OCI-LY7 (cell line): ENCODE measurements around the gene GABRD.

ENCODE experiments used
- EZH2phosphoT487 ChIP-seq: fragments of 200-600 bp; sonication (generic); IDR thresholded peaks from 2 replicates; pipeline ENCODE4 v1.6.1; 2018; ENCODE audit warnings: low read depth, borderline replicate concordance, mild to moderate bottlenecking, mixed run types, antibody characterized with exemption, low read length, moderate library complexity, mixed read lengths
- TF ChIP-seq, protein P1 (sequence below): fragments of 200-600 bp; sonication (generic); conservative IDR thresholded peaks from 2 replicates; pipeline ENCODE4 v1.5.1; 2014; ENCODE audit warnings: mild to moderate bottlenecking, antibody characterized with exemption, low read length, moderate library complexity, mixed read lengths

DNA sequence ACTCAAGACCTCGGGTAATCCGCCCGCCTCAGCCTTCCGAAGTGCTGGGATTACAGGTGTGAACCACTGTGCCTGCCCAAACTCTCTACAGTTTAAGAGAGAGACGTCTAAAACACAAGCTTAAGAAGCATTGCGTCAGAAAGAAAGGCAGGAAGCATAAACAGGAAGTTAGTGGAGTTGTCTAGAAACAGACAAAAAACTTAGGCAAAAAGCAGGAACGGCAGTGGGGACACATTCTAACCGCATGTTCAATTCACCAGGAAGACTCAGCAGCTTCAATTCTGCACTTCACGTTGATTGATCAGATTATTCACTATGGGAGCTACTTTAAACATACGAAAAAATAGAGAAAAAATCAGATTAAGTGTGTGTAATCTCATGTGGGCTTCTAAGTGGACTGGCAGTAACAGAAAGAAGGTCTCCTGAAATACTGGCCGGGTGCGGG, 22.9 kb upstream of the GABRD start:
- TF ChIP-seq, protein P1, sequence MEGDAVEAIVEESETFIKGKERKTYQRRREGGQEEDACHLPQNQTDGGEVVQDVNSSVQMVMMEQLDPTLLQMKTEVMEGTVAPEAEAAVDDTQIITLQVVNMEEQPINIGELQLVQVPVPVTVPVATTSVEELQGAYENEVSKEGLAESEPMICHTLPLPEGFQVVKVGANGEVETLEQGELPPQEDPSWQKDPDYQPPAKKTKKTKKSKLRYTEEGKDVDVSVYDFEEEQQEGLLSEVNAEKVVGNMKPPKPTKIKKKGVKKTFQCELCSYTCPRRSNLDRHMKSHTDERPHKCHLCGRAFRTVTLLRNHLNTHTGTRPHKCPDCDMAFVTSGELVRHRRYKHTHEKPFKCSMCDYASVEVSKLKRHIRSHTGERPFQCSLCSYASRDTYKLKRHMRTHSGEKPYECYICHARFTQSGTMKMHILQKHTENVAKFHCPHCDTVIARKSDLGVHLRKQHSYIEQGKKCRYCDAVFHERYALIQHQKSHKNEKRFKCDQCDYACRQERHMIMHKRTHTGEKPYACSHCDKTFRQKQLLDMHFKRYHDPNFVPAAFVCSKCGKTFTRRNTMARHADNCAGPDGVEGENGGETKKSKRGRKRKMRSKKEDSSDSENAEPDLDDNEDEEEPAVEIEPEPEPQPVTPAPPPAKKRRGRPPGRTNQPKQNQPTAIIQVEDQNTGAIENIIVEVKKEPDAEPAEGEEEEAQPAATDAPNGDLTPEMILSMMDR: no peak
- no peak for TF ChIP-seq EZH2phosphoT487
